OCI-LY7 (cell line): ENCODE results near the gene MRPL46. TPM values are rescaled to one million over a fixed set of nuclear protein-coding genes. Genes with fewer than 3 reads are reported as not detected.
A peak's percentile ranks its signal among the peaks of the same experiment; 100 is the strongest.

Experiments used
- BruUV-seq: library from RNA; stranded (reverse); fragments of 400-500 nt; replicated peaks from 2 replicates; lab custom pipeline; 2021; lab: Mats Ljungman, UMichigan
- CTCF ChIA-PET: fragments of 300-600 bp; sonication (Branson Sonifier 250); formaldehyde crosslinking; loops from one replicate; lab custom pipeline; 2022; ENCODE audit warnings: antibody characterized with exemption; ENCODE audit not compliant: unreplicated experiment; lab: Charles Lee
- POLR2A ChIA-PET: fragments of 300-600 bp; sonication (Branson Sonifier 250); formaldehyde crosslinking; loops from one replicate; lab custom pipeline; 2022; ENCODE audit warnings: antibody characterized with exemption; lab: Charles Lee
- DNase-seq: peaks from one replicate; pipeline ENCODE4 v3.0.0-alpha.2; 2015; ENCODE audit warnings: low spot score
- H2AFZ ChIP-seq: fragments of 200-600 bp; sonication (generic), shearing (Covaris generic); 2 replicates; pipeline ENCODE4 v1.6.1; 2014; ENCODE audit warnings: mild to moderate bottlenecking, antibody characterized with exemption, low read length, moderate library complexity
- H3K27ac ChIP-seq: fragments of 200-600 bp; sonication (generic); 2 replicates; pipeline ENCODE4 v1.5.1; 2014; ENCODE audit warnings: mixed run types, low read depth, mild to moderate bottlenecking, moderate library complexity, low read length, inconsistent platforms; ENCODE audit not compliant: poor library complexity, severe bottlenecking
- H3K36me3 ChIP-seq: fragments of 200-600 bp; sonication (generic); 2 replicates; pipeline ENCODE4 v1.6.1; 2014; ENCODE audit warnings: mild to moderate bottlenecking, antibody characterized with exemption, low read length, moderate library complexity, mixed read lengths; ENCODE audit not compliant: insufficient read depth
- H3K4me1 ChIP-seq: fragments of 200-600 bp; sonication (generic); 2 replicates; pipeline ENCODE4 v1.5.1; 2014; ENCODE audit warnings: mild to moderate bottlenecking, low read length; ENCODE audit not compliant: insufficient read depth, poor library complexity, severe bottlenecking
- H3K4me2 ChIP-seq: fragments of 200-600 bp; sonication (generic); 2 replicates; pipeline ENCODE4 v1.6.1; 2014; ENCODE audit warnings: mild to moderate bottlenecking, low read length
- H3K4me3 ChIP-seq: fragments of 200-600 bp; sonication (generic); 2 replicates; pipeline ENCODE4 v1.5.1; 2014; ENCODE audit warnings: mild to moderate bottlenecking, low read depth, low read length; ENCODE audit not compliant: poor library complexity, severe bottlenecking
- H3K79me2 ChIP-seq: fragments of 200-600 bp; sonication (generic); 2 replicates; pipeline ENCODE4 v1.6.1; 2016; ENCODE audit warnings: low read depth, mild to moderate bottlenecking, low read length, moderate library complexity, mixed read lengths; ENCODE audit not compliant: insufficient read depth
- H3K9me2 ChIP-seq: fragments of 200-600 bp; sonication (generic); 2 replicates; pipeline ENCODE4 v1.6.1; 2016; ENCODE audit warnings: mild to moderate bottlenecking, low read length, mixed read lengths; ENCODE audit not compliant: insufficient read depth
- H3K9me3 ChIP-seq: fragments of 200-600 bp; sonication (generic); 2 replicates; pipeline ENCODE4 v1.6.1; 2014; ENCODE audit warnings: mild to moderate bottlenecking, mixed run types, low read length, mixed read lengths
- H4K20me1 ChIP-seq: fragments of 200-600 bp; sonication (generic); 2 replicates; pipeline ENCODE4 v1.6.1; 2014; ENCODE audit warnings: mild to moderate bottlenecking, antibody characterized with exemption, low read length, moderate library complexity, mixed read lengths; ENCODE audit not compliant: insufficient read depth
- EZH2phosphoT487 ChIP-seq: fragments of 200-600 bp; sonication (generic); IDR thresholded peaks from 2 replicates; pipeline ENCODE4 v1.6.1; 2018; ENCODE audit warnings: low read depth, borderline replicate concordance, mild to moderate bottlenecking, mixed run types, antibody characterized with exemption, low read length, moderate library complexity, mixed read lengths
- intact Hi-C: fragments of 100-400 bp; cut with micrococcal nuclease; formaldehyde crosslinking; loops from one replicate; pipeline ENCODE4 v1.10.0; 2022; ENCODE audit not compliant: unreplicated experiment
- total RNA-seq, 2 experiments: library from RNA; depleted of rRNA in 1 of 2; stranded (reverse); fragments of >200 nt in 1 of 2; shearing (Covaris generic) in 1 of 2; gene quantifications; 2 replicates each; pipeline ENCODE4 v1.2.3, GENCODE V29; 2014 to 2022
- TF ChIP-seq, protein P1 (sequence below): fragments of 200-600 bp; sonication (generic); conservative IDR thresholded peaks from 2 replicates; pipeline ENCODE4 v1.5.1; 2014; ENCODE audit warnings: mild to moderate bottlenecking, antibody characterized with exemption, low read length, moderate library complexity, mixed read lengths

Gene MRPL46
- total RNA-seq, 2 experiments from 2014 or later = 30.4 to 37.2 TPM

GRCh38 chr15:88467935-88468528 is 844 bp upstream of the MRPL46 start:
- TF ChIP-seq, protein P1, sequence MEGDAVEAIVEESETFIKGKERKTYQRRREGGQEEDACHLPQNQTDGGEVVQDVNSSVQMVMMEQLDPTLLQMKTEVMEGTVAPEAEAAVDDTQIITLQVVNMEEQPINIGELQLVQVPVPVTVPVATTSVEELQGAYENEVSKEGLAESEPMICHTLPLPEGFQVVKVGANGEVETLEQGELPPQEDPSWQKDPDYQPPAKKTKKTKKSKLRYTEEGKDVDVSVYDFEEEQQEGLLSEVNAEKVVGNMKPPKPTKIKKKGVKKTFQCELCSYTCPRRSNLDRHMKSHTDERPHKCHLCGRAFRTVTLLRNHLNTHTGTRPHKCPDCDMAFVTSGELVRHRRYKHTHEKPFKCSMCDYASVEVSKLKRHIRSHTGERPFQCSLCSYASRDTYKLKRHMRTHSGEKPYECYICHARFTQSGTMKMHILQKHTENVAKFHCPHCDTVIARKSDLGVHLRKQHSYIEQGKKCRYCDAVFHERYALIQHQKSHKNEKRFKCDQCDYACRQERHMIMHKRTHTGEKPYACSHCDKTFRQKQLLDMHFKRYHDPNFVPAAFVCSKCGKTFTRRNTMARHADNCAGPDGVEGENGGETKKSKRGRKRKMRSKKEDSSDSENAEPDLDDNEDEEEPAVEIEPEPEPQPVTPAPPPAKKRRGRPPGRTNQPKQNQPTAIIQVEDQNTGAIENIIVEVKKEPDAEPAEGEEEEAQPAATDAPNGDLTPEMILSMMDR = peak; percentile 80
- TF ChIP-seq EZH2phosphoT487 = no peak
- TSS peak; percentile 71 for BruUV-seq
- H3K27ac ChIP-seq = peak overlapping the region; percentile 64
- no peaks in the 10 kb centered on the region for H3K9me3 ChIP-seq
- H3K9me2 ChIP-seq = no peaks in the 10 kb centered on the region
- H4K20me1 ChIP-seq = peaks cover 8% of the 10 kb centered on the region; the same call in 1 of the 2 replicates
- intact Hi-C loops = loop anchor here (2.0 to 5.0 kb wide), 4 partner anchors 67 to 194 kb away; partner anchors contain the start of genes AEN and DET1
- CTCF ChIA-PET = interaction anchor here (0.6 to 1.4 kb wide), 2 partner anchors 13 to 111 kb away, joined by 3 to 5 read pairs; no protein-coding TSS in a partner anchor
- peaks cover 64% of the 10 kb centered on the region for H3K36me3 ChIP-seq
- peak; percentile 40 for DNase-seq
- POLR2A ChIA-PET = interaction anchor here (0.6 to 1.6 kb wide), 6 partner anchors 50 to 1531 kb away, joined by 3 to 7 read pairs (median 4); no protein-coding TSS in a partner anchor
- H3K4me3 ChIP-seq = peak overlapping the region; percentile 93
- peaks cover 31% of the 10 kb centered on the region for H3K4me1 ChIP-seq
- H3K4me2 ChIP-seq = peak overlapping the region; percentile 84
- peak overlapping the region; percentile 67; the same call in 1 of the 2 replicates for H2AFZ ChIP-seq
- H3K79me2 ChIP-seq = peaks cover 41% of the 10 kb centered on the region

- intact Hi-C loops = loop anchor here (2.0 to 5.0 kb wide), 4 partner anchors 65 to 197 kb away; partner anchors contain the start of genes AEN and DET1
- ChIA-PET CTCF (no interaction called here), POLR2A (interaction anchor here (0.5 to 1.4 kb wide), 3 partner anchors 27 to 252 kb away, joined by 3 to 4 read pairs (median 3); no protein-coding TSS in a partner anchor)
- H2AFZ ChIP-seq = no peak overlapping the region
- H3K4me2 ChIP-seq = peak overlapping the region; percentile 84
- H3K9me3 ChIP-seq = no peaks in the 10 kb centered on the region
- H3K4me3 ChIP-seq = peak overlapping the region; percentile 93
- DNase-seq = no peak
- peaks cover 41% of the 10 kb centered on the region for H3K79me2 ChIP-seq
- BruUV-seq = no TSS peak
- H3K4me1 ChIP-seq = peaks cover 30% of the 10 kb centered on the region
- H3K36me3 ChIP-seq = peaks cover 70% of the 10 kb centered on the region
- peaks cover 8% of the 10 kb centered on the region; the same call in 1 of the 2 replicates for H4K20me1 ChIP-seq
- H3K27ac ChIP-seq = no peak overlapping the region
- no peak for TF ChIP-seq EZH2phosphoT487
- TF ChIP-seq, protein P1 = no peak
- no peaks in the 10 kb centered on the region for H3K9me2 ChIP-seq
These were observed 1.5 kb downstream of the MRPL46 start for GRCh38 chr15:88465633-88466224.
